Activated CD8-positive, alpha-beta memory T cell treated with anti-CD3 and anti-CD28 coated beads, Interleukin-2, amount 10 ng/mL, durations not matched to agents 7 days and 5 days (primary cell): ENCODE data around the gene KIF26B. TPM values are rescaled to one million over a fixed set of nuclear protein-coding genes. Genes with fewer than 3 reads are reported as not detected.

Source experiments
- ATAC-seq: fragments of 150-1000 bp; cut with Tn5 transposase; one replicate; pipeline ENCODE4 v1.10.0; 2021; ENCODE audit warnings: moderate library complexity
- CTCF ChIA-PET: fragments of 350-600 bp; sonication (Branson Sonifier 250); formaldehyde crosslinking; loops from one replicate; lab custom pipeline; 2021; ENCODE audit warnings: antibody characterized with exemption; lab: Charles Lee
- DNase-seq: peaks from one replicate; pipeline ENCODE4 v3.0.0-alpha.2; 2020
- H3K27ac Mint-ChIP-seq: one replicate; pipeline ENCODE4 v1.8.0; 2021; ENCODE audit warnings: mild to moderate bottlenecking, mixed read lengths
- H3K27me3 Mint-ChIP-seq: one replicate; pipeline ENCODE4 v1.8.0; 2021; ENCODE audit warnings: mixed read lengths
- H3K36me3 Mint-ChIP-seq: one replicate; pipeline ENCODE4 v1.8.0; 2021; ENCODE audit warnings: mild to moderate bottlenecking, mixed read lengths
- H3K4me1 Mint-ChIP-seq: one replicate; pipeline ENCODE4 v1.8.0; 2021; ENCODE audit warnings: mixed read lengths
- H3K4me3 Mint-ChIP-seq: one replicate; pipeline ENCODE4 v1.8.0; 2021; ENCODE audit warnings: mild to moderate bottlenecking, moderate library complexity, mixed read lengths
- H3K9me3 Mint-ChIP-seq: one replicate; pipeline ENCODE4 v1.8.0; 2022; ENCODE audit warnings: low read depth, mixed read lengths
- total RNA-seq, 2 experiments: library from RNA; stranded (reverse); gene quantifications; one replicate each; pipeline ENCODE4 v1.2.3, GENCODE V29; 2021

The KIF26B gene
- total RNA-seq, 2 experiments from 2014 or later: 0.28 TPM; not detected in 1

- Mint-ChIP-seq H3K9me3 (no peaks in the 10 kb centered on the region), H3K27ac (no peak overlapping the region), H3K4me3 (no peak overlapping the region), H3K27me3 (peaks cover 3% of the 10 kb centered on the region), H3K36me3 (no peaks in the 10 kb centered on the region), H3K4me1 (no peaks in the 10 kb centered on the region)
- CTCF ChIA-PET: no interaction called here
- no peak for DNase-seq
- no peak for ATAC-seq
Observed at GRCh38 chr1:245484176-245484575, 329.4 kb downstream of the KIF26B start.

- ATAC-seq (no peak), DNase-seq (no peak)
- CTCF ChIA-PET: no interaction called here
- Mint-ChIP-seq H3K36me3 (no peaks in the 10 kb centered on the region), H3K27ac (no peak overlapping the region), H3K4me1 (no peaks in the 10 kb centered on the region), H3K27me3 (peaks cover 3% of the 10 kb centered on the region), H3K4me3 (no peak overlapping the region), H3K9me3 (no peaks in the 10 kb centered on the region)
Observed at GRCh38 chr1:245485996-245486395, 331.2 kb downstream of the KIF26B start.

GRCh38 chr1:245486775-245487470 is 332.1 kb downstream of the KIF26B start:
- ATAC-seq: no peak
- no peak for DNase-seq
- no peak overlapping the region for H3K27ac Mint-ChIP-seq
- H3K9me3 Mint-ChIP-seq: no peaks in the 10 kb centered on the region
- no peaks in the 10 kb centered on the region for H3K36me3 Mint-ChIP-seq
- no peak overlapping the region for H3K4me3 Mint-ChIP-seq
- H3K4me1 Mint-ChIP-seq: no peaks in the 10 kb centered on the region
- CTCF ChIA-PET: no interaction called here
- peaks cover 3% of the 10 kb centered on the region for H3K27me3 Mint-ChIP-seq

- no peak overlapping the region for H3K4me3 Mint-ChIP-seq
- H3K27ac Mint-ChIP-seq: no peak overlapping the region
- ATAC-seq (no peak), DNase-seq (no peak)
- H3K4me1 Mint-ChIP-seq: no peaks in the 10 kb centered on the region
- H3K27me3 Mint-ChIP-seq: peaks cover 3% of the 10 kb centered on the region
- CTCF ChIA-PET: no interaction called here
- H3K9me3 Mint-ChIP-seq: no peaks in the 10 kb centered on the region
- H3K36me3 Mint-ChIP-seq: no peaks in the 10 kb centered on the region
Observed at GRCh38 chr1:245488346-245489129, 333.8 kb downstream of the KIF26B start.

GRCh38 chr1:245489838-245490237 is 335.1 kb downstream of the KIF26B start:
- peaks cover 3% of the 10 kb centered on the region for H3K27me3 Mint-ChIP-seq
- CTCF ChIA-PET: no interaction called here
- ATAC-seq (no peak), DNase-seq (no peak)
- H3K9me3 Mint-ChIP-seq: no peaks in the 10 kb centered on the region
- H3K4me3 Mint-ChIP-seq: no peak overlapping the region
- H3K4me1 Mint-ChIP-seq: no peaks in the 10 kb centered on the region
- H3K27ac Mint-ChIP-seq: no peak overlapping the region
- H3K36me3 Mint-ChIP-seq: no peaks in the 10 kb centered on the region

GRCh38 chr1:245493029-245493428 is 338.2 kb downstream of the KIF26B start:
- Mint-ChIP-seq H3K36me3 (no peaks in the 10 kb centered on the region), H3K27ac (no peak overlapping the region), H3K4me1 (no peaks in the 10 kb centered on the region), H3K4me3 (no peak overlapping the region), H3K9me3 (no peaks in the 10 kb centered on the region), H3K27me3 (peaks cover 5% of the 10 kb centered on the region)
- DNase-seq: no peak
- CTCF ChIA-PET: no interaction called here
- ATAC-seq: no peak

- no peak overlapping the region for H3K27ac Mint-ChIP-seq
- peaks cover 2% of the 10 kb centered on the region for H3K27me3 Mint-ChIP-seq
- DNase-seq (no peak), ATAC-seq (no peak)
- CTCF ChIA-PET: no interaction called here
- no peaks in the 10 kb centered on the region for H3K9me3 Mint-ChIP-seq
- H3K36me3 Mint-ChIP-seq: no peaks in the 10 kb centered on the region
- H3K4me1 Mint-ChIP-seq: no peaks in the 10 kb centered on the region
- H3K4me3 Mint-ChIP-seq: no peak overlapping the region
Observed at GRCh38 chr1:245495681-245496080, 340.9 kb downstream of the KIF26B start.

- CTCF ChIA-PET: no interaction called here
- Mint-ChIP-seq H3K36me3 (no peaks in the 10 kb centered on the region), H3K4me1 (no peaks in the 10 kb centered on the region), H3K9me3 (no peaks in the 10 kb centered on the region), H3K4me3 (no peak overlapping the region), H3K27me3 (no peaks in the 10 kb centered on the region), H3K27ac (no peak overlapping the region)
- ATAC-seq (no peak), DNase-seq (no peak)
Observed at GRCh38 chr1:245500546-245500945, 345.8 kb downstream of the KIF26B start.

GRCh38 chr1:245501633-245502032 is 346.8 kb downstream of the KIF26B start:
- no peak overlapping the region for H3K4me3 Mint-ChIP-seq
- no peaks in the 10 kb centered on the region for H3K36me3 Mint-ChIP-seq
- CTCF ChIA-PET: no interaction called here
- DNase-seq (no peak), ATAC-seq (no peak)
- H3K27ac Mint-ChIP-seq: no peak overlapping the region
- no peaks in the 10 kb centered on the region for H3K4me1 Mint-ChIP-seq
- no peaks in the 10 kb centered on the region for H3K27me3 Mint-ChIP-seq
- no peaks in the 10 kb centered on the region for H3K9me3 Mint-ChIP-seq

- DNase-seq (no peak), ATAC-seq (no peak)
- H3K4me3 Mint-ChIP-seq: no peak overlapping the region
- CTCF ChIA-PET: no interaction called here
- no peaks in the 10 kb centered on the region for H3K27me3 Mint-ChIP-seq
- H3K4me1 Mint-ChIP-seq: no peaks in the 10 kb centered on the region
- no peaks in the 10 kb centered on the region for H3K9me3 Mint-ChIP-seq
- H3K27ac Mint-ChIP-seq: no peak overlapping the region
- no peaks in the 10 kb centered on the region for H3K36me3 Mint-ChIP-seq
Observed at GRCh38 chr1:245503548-245503947, 348.8 kb downstream of the KIF26B start.

- peaks cover 7% of the 10 kb centered on the region for H3K27me3 Mint-ChIP-seq
- H3K36me3 Mint-ChIP-seq: no peaks in the 10 kb centered on the region
- CTCF ChIA-PET: no interaction called here
- no peak overlapping the region for H3K27ac Mint-ChIP-seq
- DNase-seq: no peak
- no peaks in the 10 kb centered on the region for H3K4me1 Mint-ChIP-seq
- no peak overlapping the region for H3K4me3 Mint-ChIP-seq
- no peak for ATAC-seq
- H3K9me3 Mint-ChIP-seq: no peaks in the 10 kb centered on the region
Observed at GRCh38 chr1:245510144-245510543, 355.4 kb downstream of the KIF26B start.

GRCh38 chr1:245512181-245512888 is 357.6 kb downstream of the KIF26B start:
- CTCF ChIA-PET: interaction anchor here (0.9 to 1.4 kb wide), 2 partner anchors 10 to 16 kb away, joined by 3 read pairs; no protein-coding TSS in a partner anchor
- Mint-ChIP-seq H3K9me3 (no peaks in the 10 kb centered on the region), H3K36me3 (no peaks in the 10 kb centered on the region), H3K4me3 (no peak overlapping the region), H3K27ac (no peak overlapping the region), H3K27me3 (peaks cover 7% of the 10 kb centered on the region), H3K4me1 (no peaks in the 10 kb centered on the region)
- DNase-seq (no peak), ATAC-seq (no peak)

GRCh38 chr1:245512980-245513578 is 358.3 kb downstream of the KIF26B start:
- ATAC-seq (no peak), DNase-seq (no peak)
- H3K4me1 Mint-ChIP-seq: no peaks in the 10 kb centered on the region
- H3K36me3 Mint-ChIP-seq: no peaks in the 10 kb centered on the region
- peaks cover 7% of the 10 kb centered on the region for H3K27me3 Mint-ChIP-seq
- H3K9me3 Mint-ChIP-seq: no peaks in the 10 kb centered on the region
- H3K27ac Mint-ChIP-seq: no peak overlapping the region
- CTCF ChIA-PET: interaction anchor here (0.9 to 1.4 kb wide), 2 partner anchors 9 to 16 kb away, joined by 3 read pairs; no protein-coding TSS in a partner anchor
- H3K4me3 Mint-ChIP-seq: no peak overlapping the region
